ENCODE results near the gene ATRN. TPM values are rescaled to one million over a fixed set of nuclear protein-coding genes. Genes with fewer than 3 reads are reported as not detected.
"Not testable (repeated sequence)": the region's sequence is repeated elsewhere in the genome, so short reads cannot be mapped to it uniquely, and the experiment has no call there.

ATRN gene
- 21.4 TPM for total RNA-seq

- peak within 1 kb of the TSS; percentile 83 to 96 (median 90) for H3K4me3 ChIP-seq (ENCODE audit: low read length in 3 of 3)
- peak within 1 kb of the TSS; percentile 89 to 97 (median 97) for H3K9ac ChIP-seq (ENCODE audit: low read depth in 1 of 3, low read length in 3 of 3)
- H3K9me3 ChIP-seq (ENCODE audit: control insufficient read depth in 3 of 3, low read length in 3 of 3): no peaks in the 10 kb centered on the region
- H3K27ac ChIP-seq (ENCODE audit: low read depth, low read length): peak within 1 kb of the TSS; percentile 76
- H3K4me1 ChIP-seq (ENCODE audit: control insufficient read depth in 3 of 3, insufficient read depth in 3 of 3, low read length in 3 of 3): peaks cover 27 to 32% (median 28%) of the 10 kb centered on the region in 3 donors
- H3K27me3 ChIP-seq (ENCODE audit: control insufficient read depth in 3 of 3, insufficient read depth in 3 of 3, low read length in 3 of 3): no peaks in the 10 kb centered on the region
- peaks cover 0 to 2% (median 0%) of the 10 kb centered on the region in 3 donors for H3K36me3 ChIP-seq (ENCODE audit: control insufficient read depth in 3 of 3, insufficient read depth in 3 of 3, low read length in 3 of 3)
Observed at GRCh38 chr20:3470627-3471396, at the start of gene ATRN. TSS of gene ATRN (plus strand) at chr20:3471018. CDS start at chr20:3471108, 90 bp downstream.

GRCh38 chr20:3421985-3422384, 48.8 kb upstream of the ATRN start:
- H3K27me3 ChIP-seq (ENCODE audit: control insufficient read depth in 3 of 3, insufficient read depth in 3 of 3, low read length in 3 of 3): no peaks in the 10 kb centered on the region
- no peak overlapping the region for H3K27ac ChIP-seq (ENCODE audit: low read depth, low read length)
- H3K4me3 ChIP-seq (ENCODE audit: low read length in 3 of 3): no peak overlapping the region
- no peak overlapping the region for H3K9ac ChIP-seq (ENCODE audit: low read depth in 1 of 3, low read length in 3 of 3)
- H3K9me3 ChIP-seq (ENCODE audit: control insufficient read depth in 3 of 3, low read length in 3 of 3): no peaks in the 10 kb centered on the region
- no peaks in the 10 kb centered on the region for H3K4me1 ChIP-seq (ENCODE audit: control insufficient read depth in 3 of 3, insufficient read depth in 3 of 3, low read length in 3 of 3)
- no peaks in the 10 kb centered on the region for H3K36me3 ChIP-seq (ENCODE audit: control insufficient read depth in 3 of 3, insufficient read depth in 3 of 3, low read length in 3 of 3)

GRCh38 chr20:3423126-3423525, 47.7 kb upstream of the ATRN start:
- Histone ChIP-seq H3K4me1 (ENCODE audit: control insufficient read depth in 3 of 3, insufficient read depth in 3 of 3, low read length in 3 of 3) (no peaks in the 10 kb centered on the region), H3K27ac (ENCODE audit: low read depth, low read length) (no peak overlapping the region), H3K9ac (ENCODE audit: low read depth in 1 of 3, low read length in 3 of 3) (no peak overlapping the region), H3K9me3 (ENCODE audit: control insufficient read depth in 3 of 3, low read length in 3 of 3) (no peaks in the 10 kb centered on the region), H3K4me3 (ENCODE audit: low read length in 3 of 3) (no peak overlapping the region), H3K27me3 (ENCODE audit: control insufficient read depth in 3 of 3, insufficient read depth in 3 of 3, low read length in 3 of 3) (no peaks in the 10 kb centered on the region), H3K36me3 (ENCODE audit: control insufficient read depth in 3 of 3, insufficient read depth in 3 of 3, low read length in 3 of 3) (no peaks in the 10 kb centered on the region)

GRCh38 chr20:3426766-3427165, 44.1 kb upstream of the ATRN start:
- not testable (repeated sequence) for H3K4me1 ChIP-seq (ENCODE audit: control insufficient read depth in 3 of 3, insufficient read depth in 3 of 3, low read length in 3 of 3); H3K27ac ChIP-seq (ENCODE audit: low read depth, low read length); H3K4me3 ChIP-seq (ENCODE audit: low read length in 3 of 3); H3K36me3 ChIP-seq (ENCODE audit: control insufficient read depth in 3 of 3, insufficient read depth in 3 of 3, low read length in 3 of 3); H3K9ac ChIP-seq (ENCODE audit: low read depth in 1 of 3, low read length in 3 of 3); H3K9me3 ChIP-seq (ENCODE audit: control insufficient read depth in 3 of 3, low read length in 3 of 3); H3K27me3 ChIP-seq (ENCODE audit: control insufficient read depth in 3 of 3, insufficient read depth in 3 of 3, low read length in 3 of 3)

- Histone ChIP-seq H3K36me3 (ENCODE audit: control insufficient read depth in 3 of 3, insufficient read depth in 3 of 3, low read length in 3 of 3) (no peaks in the 10 kb centered on the region), H3K9ac (ENCODE audit: low read depth in 1 of 3, low read length in 3 of 3) (no peak overlapping the region), H3K27me3 (ENCODE audit: control insufficient read depth in 3 of 3, insufficient read depth in 3 of 3, low read length in 3 of 3) (no peaks in the 10 kb centered on the region), H3K27ac (ENCODE audit: low read depth, low read length) (no peak overlapping the region), H3K4me3 (ENCODE audit: low read length in 3 of 3) (no peak overlapping the region), H3K4me1 (ENCODE audit: control insufficient read depth in 3 of 3, insufficient read depth in 3 of 3, low read length in 3 of 3) (peaks cover 0 to 3% (median 0%) of the 10 kb centered on the region in 3 donors), H3K9me3 (ENCODE audit: control insufficient read depth in 3 of 3, low read length in 3 of 3) (no peaks in the 10 kb centered on the region)
Observed at GRCh38 chr20:3430376-3431069, 40.3 kb upstream of the ATRN start.

- no peaks in the 10 kb centered on the region for H3K36me3 ChIP-seq (ENCODE audit: control insufficient read depth in 3 of 3, insufficient read depth in 3 of 3, low read length in 3 of 3)
- no peaks in the 10 kb centered on the region for H3K9me3 ChIP-seq (ENCODE audit: control insufficient read depth in 3 of 3, low read length in 3 of 3)
- H3K27me3 ChIP-seq (ENCODE audit: control insufficient read depth in 3 of 3, insufficient read depth in 3 of 3, low read length in 3 of 3): no peaks in the 10 kb centered on the region
- no peak overlapping the region for H3K9ac ChIP-seq (ENCODE audit: low read depth in 1 of 3, low read length in 3 of 3)
- no peak overlapping the region for H3K4me3 ChIP-seq (ENCODE audit: low read length in 3 of 3)
- H3K4me1 ChIP-seq (ENCODE audit: control insufficient read depth in 3 of 3, insufficient read depth in 3 of 3, low read length in 3 of 3): peaks cover 0 to 3% (median 0%) of the 10 kb centered on the region in 3 donors
- H3K27ac ChIP-seq (ENCODE audit: low read depth, low read length): no peak overlapping the region
Observed at GRCh38 chr20:3431109-3431508, 39.7 kb upstream of the ATRN start.

- Histone ChIP-seq H3K36me3 (ENCODE audit: control insufficient read depth in 3 of 3, insufficient read depth in 3 of 3, low read length in 3 of 3) (no peaks in the 10 kb centered on the region), H3K9ac (ENCODE audit: low read depth in 1 of 3, low read length in 3 of 3) (no peak overlapping the region), H3K27ac (ENCODE audit: low read depth, low read length) (no peak overlapping the region), H3K4me3 (ENCODE audit: low read length in 3 of 3) (no peak overlapping the region), H3K27me3 (ENCODE audit: control insufficient read depth in 3 of 3, insufficient read depth in 3 of 3, low read length in 3 of 3) (no peaks in the 10 kb centered on the region), H3K9me3 (ENCODE audit: control insufficient read depth in 3 of 3, low read length in 3 of 3) (no peaks in the 10 kb centered on the region), H3K4me1 (ENCODE audit: control insufficient read depth in 3 of 3, insufficient read depth in 3 of 3, low read length in 3 of 3) (peaks cover 0 to 3% (median 0%) of the 10 kb centered on the region in 3 donors)
Observed at GRCh38 chr20:3432844-3433243, 38.0 kb upstream of the ATRN start.

- Histone ChIP-seq H3K27ac (ENCODE audit: low read depth, low read length) (no peak overlapping the region), H3K4me3 (ENCODE audit: low read length in 3 of 3) (no peak overlapping the region), H3K9me3 (ENCODE audit: control insufficient read depth in 3 of 3, low read length in 3 of 3) (no peaks in the 10 kb centered on the region), H3K9ac (ENCODE audit: low read depth in 1 of 3, low read length in 3 of 3) (no peak overlapping the region), H3K27me3 (ENCODE audit: control insufficient read depth in 3 of 3, insufficient read depth in 3 of 3, low read length in 3 of 3) (no peaks in the 10 kb centered on the region), H3K36me3 (ENCODE audit: control insufficient read depth in 3 of 3, insufficient read depth in 3 of 3, low read length in 3 of 3) (no peaks in the 10 kb centered on the region), H3K4me1 (ENCODE audit: control insufficient read depth in 3 of 3, insufficient read depth in 3 of 3, low read length in 3 of 3) (peaks cover 0 to 3% (median 0%) of the 10 kb centered on the region in 3 donors)
Observed at GRCh38 chr20:3433744-3434143, 37.1 kb upstream of the ATRN start.

- H3K36me3 ChIP-seq (ENCODE audit: control insufficient read depth in 3 of 3, insufficient read depth in 3 of 3, low read length in 3 of 3): no peaks in the 10 kb centered on the region
- H3K9me3 ChIP-seq (ENCODE audit: control insufficient read depth in 3 of 3, low read length in 3 of 3): no peaks in the 10 kb centered on the region
- H3K4me1 ChIP-seq (ENCODE audit: control insufficient read depth in 3 of 3, insufficient read depth in 3 of 3, low read length in 3 of 3): peaks cover 0 to 3% (median 0%) of the 10 kb centered on the region in 3 donors
- H3K27me3 ChIP-seq (ENCODE audit: control insufficient read depth in 3 of 3, insufficient read depth in 3 of 3, low read length in 3 of 3): no peaks in the 10 kb centered on the region
- no peak overlapping the region for H3K9ac ChIP-seq (ENCODE audit: low read depth in 1 of 3, low read length in 3 of 3)
- no peak overlapping the region for H3K4me3 ChIP-seq (ENCODE audit: low read length in 3 of 3)
- H3K27ac ChIP-seq (ENCODE audit: low read depth, low read length): no peak overlapping the region
Observed at GRCh38 chr20:3434232-3434631, 36.6 kb upstream of the ATRN start.

- H3K9ac ChIP-seq (ENCODE audit: low read depth in 1 of 3, low read length in 3 of 3): no peak overlapping the region
- H3K4me1 ChIP-seq (ENCODE audit: control insufficient read depth in 3 of 3, insufficient read depth in 3 of 3, low read length in 3 of 3): no peaks in the 10 kb centered on the region
- H3K27me3 ChIP-seq (ENCODE audit: control insufficient read depth in 3 of 3, insufficient read depth in 3 of 3, low read length in 3 of 3): no peaks in the 10 kb centered on the region
- H3K4me3 ChIP-seq (ENCODE audit: low read length in 3 of 3): no peak overlapping the region
- no peaks in the 10 kb centered on the region for H3K9me3 ChIP-seq (ENCODE audit: control insufficient read depth in 3 of 3, low read length in 3 of 3)
- H3K27ac ChIP-seq (ENCODE audit: low read depth, low read length): no peak overlapping the region
- H3K36me3 ChIP-seq (ENCODE audit: control insufficient read depth in 3 of 3, insufficient read depth in 3 of 3, low read length in 3 of 3): no peaks in the 10 kb centered on the region
Observed at GRCh38 chr20:3436864-3437574, 33.8 kb upstream of the ATRN start.

Measured in skeletal muscle tissue (tissue), 4 donors.